Measurements from ENCODE around the gene UMPS.

GRCh38 chr3:124793054-124793739, 62.9 kb downstream of the UMPS start:
- TF ChIP-seq CTCF (IDR thresholded peaks at IDR 0.05) (no peak), POLR2A (IDR thresholded peaks at IDR 0.05) (no peak)

Data from Peyer's patch (tissue), 4 donors.